ENCODE results near the gene GLIS1. TPM values are rescaled to one million over a fixed set of nuclear protein-coding genes. Genes with fewer than 3 reads are reported as not detected.

GLIS1 gene
- total and polyA plus RNA-seq, 2 experiments from 2014 or later = 0.22 to 0.61 TPM

- H3K79me2 ChIP-seq (ENCODE audit: insufficient read depth) = no peaks in the 10 kb centered on the region
- no peak overlapping the region for H3K9ac ChIP-seq
- H3K4me3 ChIP-seq = no peak overlapping the region
- no peaks in the 10 kb centered on the region for H3K9me2 ChIP-seq (ENCODE audit: insufficient read depth)
- no peak for DNase-seq
- H3F3A ChIP-seq (ENCODE audit: insufficient read depth) = 0 out of 2 replicates have a peak, but pooled peaks cover under 1% of the 10 kb centered on the region
- H4K20me1 ChIP-seq (ENCODE audit: insufficient read depth) = no peaks in the 10 kb centered on the region
- H3K9me3 ChIP-seq (ENCODE audit: low read depth) = no peaks in the 10 kb centered on the region
- no peak overlapping the region for H3K27ac ChIP-seq
- TF ChIP-seq EZH2 (IDR thresholded peaks at IDR 0.05; ENCODE audit: insufficient read depth, poor library complexity, severe bottlenecking) = no peak
- TF ChIP-seq EZH2phosphoT487 (IDR thresholded peaks at IDR 0.05; ENCODE audit: insufficient read depth, low read depth) = no peak
- no peaks in the 10 kb centered on the region for H3K4me1 ChIP-seq (ENCODE audit: insufficient read depth)
- no peaks in the 10 kb centered on the region for H3K36me3 ChIP-seq (ENCODE audit: low read depth)
- in situ Hi-C loops (cut with MboI) = no loop called here
- H3K4me2 ChIP-seq (ENCODE audit: unreplicated experiment) = no peak overlapping the region
- H3K27me3 ChIP-seq (replicated peaks; ENCODE audit: insufficient read depth) = no peaks in the 10 kb centered on the region; the same call in 1 of the 2 replicates
- H2AFZ ChIP-seq = no peak overlapping the region
- WGBS, 2 experiments (ENCODE audit: low coverage in 1 of 2, low lambda C conversion rate in 2 of 2, missing lambda C conversion rate in 2 of 2) = 88 to 92% methylated on average over 7 of the region's 7 CpGs
Measured at GRCh38 chr1:53517109-53517508, 221.9 kb downstream of the GLIS1 start.

DNA sequence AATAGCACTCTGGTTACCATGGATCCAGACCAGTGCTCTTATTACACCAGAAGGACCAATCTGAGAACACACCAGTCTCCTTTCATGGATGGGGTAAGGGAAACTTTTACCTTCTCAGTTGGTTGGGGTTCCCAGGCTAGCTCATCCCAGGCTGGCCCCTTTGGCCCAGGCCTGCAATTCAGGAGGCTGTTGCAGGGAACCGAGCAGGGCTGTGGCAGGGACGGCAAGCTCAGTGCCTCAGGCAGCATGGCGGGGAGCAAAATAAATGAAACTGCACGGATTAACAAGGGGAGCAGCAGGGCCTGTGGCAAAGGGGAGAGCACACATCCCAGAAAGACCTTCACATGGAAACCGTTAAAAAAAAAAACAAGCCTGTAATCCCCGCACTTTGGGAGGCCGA, 222.8 kb downstream of the GLIS1 start:
- WGBS, 2 experiments (ENCODE audit: low coverage in 1 of 2, low lambda C conversion rate in 2 of 2, missing lambda C conversion rate in 2 of 2) = 91% methylated on average over 7 of the region's 7 CpGs
- Histone ChIP-seq H3K9me3 (ENCODE audit: low read depth) (no peaks in the 10 kb centered on the region), H3K36me3 (ENCODE audit: low read depth) (no peaks in the 10 kb centered on the region), H3F3A (ENCODE audit: insufficient read depth) (0 out of 2 replicates have a peak, but pooled peaks cover 3% of the 10 kb centered on the region), H3K4me1 (ENCODE audit: insufficient read depth) (no peaks in the 10 kb centered on the region), H3K4me2 (ENCODE audit: unreplicated experiment) (no peak overlapping the region), H3K27ac (no peak overlapping the region), H3K9me2 (ENCODE audit: insufficient read depth) (no peaks in the 10 kb centered on the region), H4K20me1 (ENCODE audit: insufficient read depth) (no peaks in the 10 kb centered on the region), H3K9ac (no peak overlapping the region), H3K79me2 (ENCODE audit: insufficient read depth) (no peaks in the 10 kb centered on the region), H2AFZ (no peak overlapping the region), H3K4me3 (no peak overlapping the region), H3K27me3 (replicated peaks; ENCODE audit: insufficient read depth) (no peaks in the 10 kb centered on the region)
- DNase-seq = no peak
- in situ Hi-C loops (cut with MboI) = no loop called here
- no peak for TF ChIP-seq EZH2 (IDR thresholded peaks at IDR 0.05; ENCODE audit: insufficient read depth, poor library complexity, severe bottlenecking)
- no peak for TF ChIP-seq EZH2phosphoT487 (IDR thresholded peaks at IDR 0.05; ENCODE audit: insufficient read depth, low read depth)

DNA sequence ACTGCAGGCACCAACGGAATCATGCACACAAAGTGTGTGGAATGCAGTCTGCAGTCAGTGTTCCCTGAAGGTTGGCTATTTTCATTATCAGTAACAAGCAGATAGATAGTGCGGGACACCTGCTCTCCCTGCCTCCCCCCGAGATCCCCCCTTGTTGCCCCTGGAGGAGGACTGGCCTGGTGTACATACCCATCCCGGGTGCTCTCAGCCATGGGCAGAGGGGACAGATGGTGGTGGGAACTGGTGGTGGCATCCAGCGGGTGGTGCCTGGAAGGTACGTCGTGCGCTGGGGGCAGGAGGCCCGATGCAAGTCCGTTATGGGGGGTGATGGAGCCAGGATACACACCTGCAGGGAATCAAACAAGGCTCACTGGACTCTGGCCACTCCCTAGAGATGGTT, 224.5 kb downstream of the GLIS1 start:
- TF ChIP-seq EZH2 (IDR thresholded peaks at IDR 0.05; ENCODE audit: insufficient read depth, poor library complexity, severe bottlenecking) = no peak
- no peak for TF ChIP-seq EZH2phosphoT487 (IDR thresholded peaks at IDR 0.05; ENCODE audit: insufficient read depth, low read depth)
- no peak overlapping the region for H3K4me2 ChIP-seq (ENCODE audit: unreplicated experiment)
- no peak overlapping the region for H3K27ac ChIP-seq
- 74 to 80% methylated on average over 10 of the region's 10 CpGs for WGBS, 2 experiments (ENCODE audit: low coverage in 1 of 2, low lambda C conversion rate in 2 of 2, missing lambda C conversion rate in 2 of 2)
- H2AFZ ChIP-seq = no peak overlapping the region
- H3K9ac ChIP-seq = no peak overlapping the region
- H3F3A ChIP-seq (ENCODE audit: insufficient read depth) = 0 out of 2 replicates have a peak, but pooled peaks cover 3% of the 10 kb centered on the region
- no peaks in the 10 kb centered on the region for H3K9me2 ChIP-seq (ENCODE audit: insufficient read depth)
- no peaks in the 10 kb centered on the region for H4K20me1 ChIP-seq (ENCODE audit: insufficient read depth)
- no peaks in the 10 kb centered on the region for H3K27me3 ChIP-seq (replicated peaks; ENCODE audit: insufficient read depth)
- H3K9me3 ChIP-seq (ENCODE audit: low read depth) = no peaks in the 10 kb centered on the region
- no peak for DNase-seq
- no peak overlapping the region for H3K4me3 ChIP-seq
- H3K4me1 ChIP-seq (ENCODE audit: insufficient read depth) = no peaks in the 10 kb centered on the region
- in situ Hi-C loops (cut with MboI) = no loop called here
- no peaks in the 10 kb centered on the region for H3K79me2 ChIP-seq (ENCODE audit: insufficient read depth)
- no peaks in the 10 kb centered on the region for H3K36me3 ChIP-seq (ENCODE audit: low read depth)

DNA sequence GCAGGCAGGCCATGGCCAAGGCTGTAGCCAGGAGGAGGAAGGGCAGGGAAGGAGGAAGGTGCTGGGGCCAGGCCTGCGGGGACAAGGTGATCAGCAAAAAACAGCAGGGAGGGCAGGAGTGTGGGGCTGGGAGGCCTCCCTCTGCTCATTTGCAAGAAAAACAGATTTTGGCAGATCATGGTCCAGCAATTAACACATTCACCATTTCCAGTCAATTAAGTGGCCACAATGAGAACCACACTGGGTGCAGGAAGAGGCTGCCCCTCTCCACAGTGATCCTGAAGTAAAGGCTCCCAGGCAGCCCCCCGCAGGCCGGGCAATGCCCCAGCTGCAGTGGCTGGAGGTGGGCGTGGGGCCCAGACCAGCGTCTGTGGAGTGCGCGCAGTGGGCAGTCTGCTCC, 225.1 kb downstream of the GLIS1 start:
- H3K27ac ChIP-seq = no peak overlapping the region
- no peaks in the 10 kb centered on the region for H3K9me2 ChIP-seq (ENCODE audit: insufficient read depth)
- no peak overlapping the region for H3K4me2 ChIP-seq (ENCODE audit: unreplicated experiment)
- H3F3A ChIP-seq (ENCODE audit: insufficient read depth) = 0 out of 2 replicates have a peak, but pooled peaks cover 3% of the 10 kb centered on the region
- DNase-seq = no peak
- no peaks in the 10 kb centered on the region for H4K20me1 ChIP-seq (ENCODE audit: insufficient read depth)
- no peaks in the 10 kb centered on the region for H3K4me1 ChIP-seq (ENCODE audit: insufficient read depth)
- TF ChIP-seq EZH2phosphoT487 (IDR thresholded peaks at IDR 0.05; ENCODE audit: insufficient read depth, low read depth) = no peak
- no peak for TF ChIP-seq EZH2 (IDR thresholded peaks at IDR 0.05; ENCODE audit: insufficient read depth, poor library complexity, severe bottlenecking)
- no peak overlapping the region for H2AFZ ChIP-seq
- H3K4me3 ChIP-seq = no peak overlapping the region
- no peaks in the 10 kb centered on the region for H3K27me3 ChIP-seq (replicated peaks; ENCODE audit: insufficient read depth)
- H3K9ac ChIP-seq = no peak overlapping the region
- no peaks in the 10 kb centered on the region for H3K9me3 ChIP-seq (ENCODE audit: low read depth)
- no peaks in the 10 kb centered on the region for H3K36me3 ChIP-seq (ENCODE audit: low read depth)
- no peaks in the 10 kb centered on the region for H3K79me2 ChIP-seq (ENCODE audit: insufficient read depth)
- 79 to 91% methylated on average over 7 of the region's 7 CpGs for WGBS, 2 experiments (ENCODE audit: low coverage in 1 of 2, low lambda C conversion rate in 2 of 2, missing lambda C conversion rate in 2 of 2)
- in situ Hi-C loops (cut with MboI) = no loop called here

Measured in GM23248 (cell line).